Natural killer cell (primary cell): ENCODE measurements around the gene GEMIN4. TPM values are rescaled to one million over a fixed set of nuclear protein-coding genes. Genes with fewer than 3 reads are reported as not detected.
A peak's percentile ranks its signal among the peaks of the same experiment; 100 is the strongest.

Experiments used
- ATAC-seq, 3 donors: fragments of 150-1000 bp in 2 of 3; fragments of 200-7000 bp in 1 of 3; cut with Tn5 transposase; 1 replicate in 1 of 3; 2 replicates in 2 of 3; pipeline ENCODE4 v1.10.0; 2021; ENCODE audit warnings: mild to moderate bottlenecking in 2 of 3, moderate library complexity in 2 of 3
- DNase-seq, 2 donors: peaks; one replicate each; pipeline versions ENCODE4 v3.0.0 to v3.0.0-alpha.2; 2013 to 2021; ENCODE audit warnings: mixed read lengths in 1 of 2
- H3K27ac ChIP-seq: one replicate; pipeline ENCODE4 v1.5.1; 2013; ENCODE audit warnings: mild to moderate bottlenecking, low read length
- H3K27me3 ChIP-seq: one replicate; pipeline ENCODE4 v1.6.1; 2013; ENCODE audit warnings: low read length; ENCODE audit not compliant: control insufficient read depth, insufficient read depth
- H3K36me3 ChIP-seq: one replicate; pipeline ENCODE4 v1.6.1; 2013; ENCODE audit warnings: low read length; ENCODE audit not compliant: control insufficient read depth, insufficient read depth
- H3K4me1 ChIP-seq: one replicate; pipeline ENCODE4 v1.6.1; 2013; ENCODE audit warnings: low read length; ENCODE audit not compliant: control insufficient read depth, insufficient read depth
- H3K4me3 ChIP-seq: one replicate; pipeline ENCODE4 v1.5.1; 2013; ENCODE audit warnings: low read length
- H3K9me3 ChIP-seq: one replicate; pipeline ENCODE4 v1.6.1; 2013; ENCODE audit warnings: low read length; ENCODE audit not compliant: control insufficient read depth, insufficient read depth
- H3K27ac Mint-ChIP-seq, 2 donors: one replicate each; pipeline ENCODE4 v1.8.0; 2022; ENCODE audit warnings: mild to moderate bottlenecking in 2 of 2, mixed read lengths in 2 of 2, moderate library complexity in 1 of 2
- H3K27me3 Mint-ChIP-seq, 2 donors: one replicate each; pipeline ENCODE4 v1.8.0; 2022; ENCODE audit warnings: low read depth in 2 of 2, mixed read lengths in 2 of 2
- H3K36me3 Mint-ChIP-seq: one replicate; pipeline ENCODE4 v1.8.0; 2022; ENCODE audit warnings: mixed read lengths
- H3K4me1 Mint-ChIP-seq, 2 donors: one replicate each; pipeline ENCODE4 v1.8.0; 2022; ENCODE audit warnings: mixed read lengths in 2 of 2
- H3K4me3 Mint-ChIP-seq: one replicate; pipeline ENCODE4 v1.8.0; 2022; ENCODE audit warnings: mild to moderate bottlenecking, moderate library complexity, mixed read lengths
- H3K9me3 Mint-ChIP-seq, 2 donors: one replicate each; pipeline ENCODE4 v1.8.0; 2022; ENCODE audit warnings: mixed read lengths in 2 of 2
- CTCF ChIP-seq: fragments of 200-600 bp; IDR thresholded peaks from one replicate; pipeline ENCODE4 v1.8.0; 2022; ENCODE audit warnings: antibody characterized with exemption
- WGBS: methylation state at CpG from one replicate; pipeline ENCODE4 v1.1.7; 2013; ENCODE audit warnings: missing lambda C conversion rate; ENCODE audit not compliant: insufficient coverage; 5-methylcytosine and 5-hydroxymethylcytosine counted together
- intact Hi-C: fragments of 100-400 bp; cut with micrococcal nuclease; formaldehyde crosslinking; loops from one replicate; pipeline ENCODE4 v1.14.2; 2022
- total RNA-seq, 4 donors: library from RNA; stranded (reverse); fragments of 120-200 nt in 1 of 4; gene quantifications; one replicate each; pipeline versions ENCODE4 v1.2.3 to v1.2.4, GENCODE V29; 2013 to 2022

GEMIN4 gene
- total RNA-seq, 3 donors from 2014 or later (not counting 1 experiment from before 2014, with no cell fraction given), result 13.7 to 17.1 (median 13.7) TPM

- ATAC-seq (no peak), DNase-seq (no peak)
- no peaks in the 10 kb centered on the region for H3K9me3 Mint-ChIP-seq
- intact Hi-C loops, result no loop called here
- Histone ChIP-seq H3K27ac (no peak overlapping the region), H3K36me3 (no peaks in the 10 kb centered on the region), H3K4me3 (no peak overlapping the region), H3K9me3 (no peaks in the 10 kb centered on the region), H3K27me3 (no peaks in the 10 kb centered on the region), H3K4me1 (peaks cover 19% of the 10 kb centered on the region)
- 94% methylated on average over 12 of the region's 13 CpGs for WGBS
- peak overlapping the region; percentile 78 for H3K4me3 Mint-ChIP-seq
- H3K36me3 Mint-ChIP-seq, result no peaks in the 10 kb centered on the region
- peak overlapping the region in 1 of 2 donors; percentile 39 for H3K27ac Mint-ChIP-seq
- no peak for TF ChIP-seq CTCF
- peaks cover 17 to 36% of the 10 kb centered on the region in 2 donors for H3K4me1 Mint-ChIP-seq
- no peaks in the 10 kb centered on the region for H3K27me3 Mint-ChIP-seq
Measured at GRCh38 chr17:753418-753817, 1.4 kb upstream of the GEMIN4 start.

- TF ChIP-seq CTCF, result no peak
- Mint-ChIP-seq H3K27me3 (no peaks in the 10 kb centered on the region), H3K4me3 (peak overlapping the region; percentile 94), H3K9me3 (no peaks in the 10 kb centered on the region), H3K27ac (peak overlapping the region; percentile 84 to 89), H3K36me3 (no peaks in the 10 kb centered on the region), H3K4me1 (peaks cover 23 to 42% of the 10 kb centered on the region in 2 donors)
- Histone ChIP-seq H3K9me3 (no peaks in the 10 kb centered on the region), H3K36me3 (no peaks in the 10 kb centered on the region), H3K27me3 (no peaks in the 10 kb centered on the region), H3K27ac (peak overlapping the region; percentile 54), H3K4me3 (peak overlapping the region; percentile 58), H3K4me1 (peaks cover 19% of the 10 kb centered on the region)
- WGBS, result 33% methylated on average over 42 of the region's 43 CpGs
- ATAC-seq, result peak in 2 of 3 donors; percentile 8 to 15
- DNase-seq, result no peak
- intact Hi-C loops, result loop anchor here (1.0 kb wide), 2 partner anchors 30 to 341 kb away; partner anchors contain the start of genes GLOD4 and MRM3
Measured at GRCh38 chr17:752620-753219, 656 bp upstream of the GEMIN4 start.

GRCh38 chr17:751269-752001 lies 629 bp downstream of the GEMIN4 start:
- H3K4me3 Mint-ChIP-seq, result peak overlapping the region; percentile 94
- H3K36me3 Mint-ChIP-seq, result no peaks in the 10 kb centered on the region
- no peaks in the 10 kb centered on the region for H3K27me3 Mint-ChIP-seq
- intact Hi-C loops, result loop anchor here (1.0 to 2.0 kb wide), 3 partner anchors 19 to 340 kb away; partner anchors contain the start of genes GLOD4, MRM3 and TLCD3A
- H3K4me3 ChIP-seq, result peak overlapping the region; percentile 58
- TF ChIP-seq CTCF, result no peak
- peaks cover 23 to 42% of the 10 kb centered on the region in 2 donors for H3K4me1 Mint-ChIP-seq
- H3K4me1 ChIP-seq, result peaks cover 19% of the 10 kb centered on the region
- peak overlapping the region; percentile 84 to 89 for H3K27ac Mint-ChIP-seq
- DNase-seq (peak in 1 of 2 donors; percentile 71), ATAC-seq (peak; percentile 30 to 61 (median 42))
- peaks cover 8% of the 10 kb centered on the region for H3K36me3 ChIP-seq
- H3K9me3 Mint-ChIP-seq, result no peaks in the 10 kb centered on the region
- peak overlapping the region; percentile 4 for H3K27ac ChIP-seq
- 3% methylated on average over 49 of the region's 49 CpGs for WGBS
- H3K9me3 ChIP-seq, result no peaks in the 10 kb centered on the region
- H3K27me3 ChIP-seq, result no peaks in the 10 kb centered on the region
